Fibroblast of lung (primary cell): ENCODE data around the gene NHS.

ENCODE experiments used
- EZH2 ChIP-seq: IDR thresholded peaks from 2 replicates; pipeline ENCODE4 v1.5.1; 2012; ENCODE audit warnings: low read length, control low read depth, mild to moderate bottlenecking; ENCODE audit errors: missing control alignments
- TF ChIP-seq, protein P1 (sequence below), 2 donors: IDR thresholded peaks in 1 of 2; conservative IDR thresholded peaks in 1 of 2; 1 replicate in 1 of 2; 2 replicates in 1 of 2; pipeline ENCODE4 v1.5.1; 2011 to 2012; ENCODE audit warnings: low read length in 2 of 2, control low read depth in 1 of 2, inconsistent platforms in 1 of 2, low read depth in 1 of 2, mild to moderate bottlenecking in 1 of 2

DNA sequence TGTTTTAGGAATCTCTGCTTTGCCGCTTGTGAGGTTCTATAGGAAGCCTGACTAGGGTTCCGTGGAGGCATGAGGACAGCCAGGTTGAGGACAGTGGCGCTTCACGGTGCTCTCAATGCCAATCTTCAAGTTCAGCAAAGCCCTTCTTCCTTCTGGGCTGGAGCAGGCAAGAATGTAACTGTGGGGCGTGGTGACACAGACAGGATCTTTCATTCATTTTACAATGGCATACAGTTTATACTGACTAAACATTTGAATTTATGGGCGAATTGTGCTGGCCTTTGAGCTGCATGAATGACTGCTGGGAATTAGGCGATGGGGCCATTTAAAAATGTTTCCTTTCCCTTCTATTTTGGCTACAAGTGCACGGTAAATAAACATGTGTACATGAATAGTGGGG, 2.9 kb upstream of the NHS start:
- TF ChIP-seq, protein P1, sequence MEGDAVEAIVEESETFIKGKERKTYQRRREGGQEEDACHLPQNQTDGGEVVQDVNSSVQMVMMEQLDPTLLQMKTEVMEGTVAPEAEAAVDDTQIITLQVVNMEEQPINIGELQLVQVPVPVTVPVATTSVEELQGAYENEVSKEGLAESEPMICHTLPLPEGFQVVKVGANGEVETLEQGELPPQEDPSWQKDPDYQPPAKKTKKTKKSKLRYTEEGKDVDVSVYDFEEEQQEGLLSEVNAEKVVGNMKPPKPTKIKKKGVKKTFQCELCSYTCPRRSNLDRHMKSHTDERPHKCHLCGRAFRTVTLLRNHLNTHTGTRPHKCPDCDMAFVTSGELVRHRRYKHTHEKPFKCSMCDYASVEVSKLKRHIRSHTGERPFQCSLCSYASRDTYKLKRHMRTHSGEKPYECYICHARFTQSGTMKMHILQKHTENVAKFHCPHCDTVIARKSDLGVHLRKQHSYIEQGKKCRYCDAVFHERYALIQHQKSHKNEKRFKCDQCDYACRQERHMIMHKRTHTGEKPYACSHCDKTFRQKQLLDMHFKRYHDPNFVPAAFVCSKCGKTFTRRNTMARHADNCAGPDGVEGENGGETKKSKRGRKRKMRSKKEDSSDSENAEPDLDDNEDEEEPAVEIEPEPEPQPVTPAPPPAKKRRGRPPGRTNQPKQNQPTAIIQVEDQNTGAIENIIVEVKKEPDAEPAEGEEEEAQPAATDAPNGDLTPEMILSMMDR (conservative IDR thresholded peaks at IDR 0.05 in 1 of 2, IDR thresholded peaks at IDR 0.05 in 1 of 2; ENCODE audit: low read depth in 1 of 2, low read length in 2 of 2) = no peak
- TF ChIP-seq EZH2 = no peak
